ENCODE results near the gene CACNA1C.

CACNA1C gene

GRCh38 chr12:2343681-2344080 lies 290.9 kb downstream of the CACNA1C start:
- DNase-seq (ENCODE audit: low read depth): no peak

GRCh38 chr12:2344476-2344875 lies 291.7 kb downstream of the CACNA1C start:
- DNase-seq (ENCODE audit: low read depth): no peak

GRCh38 chr12:2344885-2345284 lies 292.1 kb downstream of the CACNA1C start:
- no peak for DNase-seq (ENCODE audit: low read depth)

- DNase-seq (ENCODE audit: low read depth): no peak
Measured at GRCh38 chr12:2345902-2346301, 293.1 kb downstream of the CACNA1C start.

- DNase-seq (ENCODE audit: low read depth): no peak
Measured at GRCh38 chr12:2346416-2346815, 293.6 kb downstream of the CACNA1C start.

- no peak for DNase-seq (ENCODE audit: low read depth)
Measured at GRCh38 chr12:2347137-2347843, 294.5 kb downstream of the CACNA1C start.

- DNase-seq (ENCODE audit: low read depth): no peak
Measured at GRCh38 chr12:2347844-2348481, 295.2 kb downstream of the CACNA1C start.

- DNase-seq (ENCODE audit: low read depth): no peak
Measured at GRCh38 chr12:2348482-2348852, 295.7 kb downstream of the CACNA1C start.

- no peak for DNase-seq (ENCODE audit: low read depth)
Measured at GRCh38 chr12:2351161-2351560, 298.4 kb downstream of the CACNA1C start.

GRCh38 chr12:2352203-2352602 lies 299.4 kb downstream of the CACNA1C start:
- no peak for DNase-seq (ENCODE audit: low read depth)

GRCh38 chr12:2353281-2353680 lies 300.5 kb downstream of the CACNA1C start:
- DNase-seq (ENCODE audit: low read depth): no peak

- DNase-seq (ENCODE audit: low read depth): no peak
Measured at GRCh38 chr12:2353691-2354090, 300.9 kb downstream of the CACNA1C start.

- no peak for DNase-seq (ENCODE audit: low read depth)
Measured at GRCh38 chr12:2354151-2354991, 301.6 kb downstream of the CACNA1C start.

- DNase-seq (ENCODE audit: low read depth): no peak
Measured at GRCh38 chr12:2355198-2355597, 302.4 kb downstream of the CACNA1C start.

GRCh38 chr12:2355604-2356003 lies 302.8 kb downstream of the CACNA1C start:
- no peak for DNase-seq (ENCODE audit: low read depth)

GRCh38 chr12:2356601-2357125 lies 303.9 kb downstream of the CACNA1C start:
- no peak for DNase-seq (ENCODE audit: low read depth)

- DNase-seq (ENCODE audit: low read depth): no peak
Measured at GRCh38 chr12:2358986-2359658, 306.3 kb downstream of the CACNA1C start.

GRCh38 chr12:2359725-2360629 lies 307.2 kb downstream of the CACNA1C start:
- no peak for DNase-seq (ENCODE audit: low read depth)

- no peak for DNase-seq (ENCODE audit: low read depth)
Measured at GRCh38 chr12:2360630-2361170, 307.9 kb downstream of the CACNA1C start.

GRCh38 chr12:2363836-2364609 lies 311.2 kb downstream of the CACNA1C start:
- no peak for DNase-seq (ENCODE audit: low read depth)

Measured in stimulated activated CD8-positive, alpha-beta memory T cell treated with anti-CD3 and anti-CD28 coated beads, Interleukin-12 subunit alpha, Interleukin-12 subunit beta, amount 100 ng/mL, for 1 hour (primary cell).